BE2C (cell line): Measurements from ENCODE around the gene ESRP2.

ENCODE experiments used
- DNase-seq: peaks from one replicate; pipeline ENCODE4 v3.0.0-alpha.2; 2020
- H3K27me3 ChIP-seq: fragments of 250-450 bp; sonication (Bioruptor Pico); 2 replicates; pipeline ENCODE4 v1.5.1; 2020; ENCODE audit warnings: mild to moderate bottlenecking
- H3K36me3 ChIP-seq: fragments of 250-450 bp; sonication (Bioruptor Pico); 2 replicates; pipeline ENCODE4 v1.5.1; 2020; ENCODE audit warnings: mild to moderate bottlenecking
- H3K4me1 ChIP-seq: fragments of 250-450 bp; sonication (Bioruptor Pico); 2 replicates; pipeline ENCODE4 v1.5.1; 2020
- H3K4me3 ChIP-seq: 2 replicates; pipeline ENCODE4 v1.5.1; 2011; ENCODE audit warnings: low read depth, low read length
- H3K9me3 ChIP-seq: fragments of 250-450 bp; sonication (Bioruptor Pico); 2 replicates; pipeline ENCODE4 v1.5.1; 2020
- TF ChIP-seq, protein P1 (sequence below): IDR thresholded peaks from 2 replicates; pipeline ENCODE4 v1.5.1; 2012; ENCODE audit warnings: mild to moderate bottlenecking, low read depth, low read length

Gene ESRP2

DNA sequence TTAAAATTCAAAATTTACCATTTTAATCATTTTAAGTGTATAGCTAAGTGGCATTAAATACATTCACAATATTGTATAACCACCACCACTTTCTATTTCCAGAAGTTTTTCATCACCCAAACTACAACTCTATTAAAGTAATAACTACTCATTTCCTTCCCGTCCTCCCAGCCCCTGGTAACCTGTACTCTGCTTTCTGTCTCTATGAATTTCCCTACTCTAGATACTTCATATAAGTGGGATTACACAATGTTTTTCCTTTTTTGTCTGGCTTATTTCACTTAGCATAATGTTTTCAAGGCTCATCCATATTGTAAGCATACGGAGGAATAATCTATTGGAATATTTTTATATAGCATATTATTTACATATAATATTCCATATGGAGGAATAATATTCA is 29.7 kb downstream of the ESRP2 start:
- Histone ChIP-seq H3K4me1 (no peaks in the 10 kb centered on the region), H3K9me3 (no peaks in the 10 kb centered on the region), H3K27me3 (no peaks in the 10 kb centered on the region), H3K36me3 (no peaks in the 10 kb centered on the region; the same call in 1 of the 2 replicates), H3K4me3 (no peak overlapping the region)
- DNase-seq: no peak
- TF ChIP-seq, protein P1, sequence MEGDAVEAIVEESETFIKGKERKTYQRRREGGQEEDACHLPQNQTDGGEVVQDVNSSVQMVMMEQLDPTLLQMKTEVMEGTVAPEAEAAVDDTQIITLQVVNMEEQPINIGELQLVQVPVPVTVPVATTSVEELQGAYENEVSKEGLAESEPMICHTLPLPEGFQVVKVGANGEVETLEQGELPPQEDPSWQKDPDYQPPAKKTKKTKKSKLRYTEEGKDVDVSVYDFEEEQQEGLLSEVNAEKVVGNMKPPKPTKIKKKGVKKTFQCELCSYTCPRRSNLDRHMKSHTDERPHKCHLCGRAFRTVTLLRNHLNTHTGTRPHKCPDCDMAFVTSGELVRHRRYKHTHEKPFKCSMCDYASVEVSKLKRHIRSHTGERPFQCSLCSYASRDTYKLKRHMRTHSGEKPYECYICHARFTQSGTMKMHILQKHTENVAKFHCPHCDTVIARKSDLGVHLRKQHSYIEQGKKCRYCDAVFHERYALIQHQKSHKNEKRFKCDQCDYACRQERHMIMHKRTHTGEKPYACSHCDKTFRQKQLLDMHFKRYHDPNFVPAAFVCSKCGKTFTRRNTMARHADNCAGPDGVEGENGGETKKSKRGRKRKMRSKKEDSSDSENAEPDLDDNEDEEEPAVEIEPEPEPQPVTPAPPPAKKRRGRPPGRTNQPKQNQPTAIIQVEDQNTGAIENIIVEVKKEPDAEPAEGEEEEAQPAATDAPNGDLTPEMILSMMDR: no peak

DNA sequence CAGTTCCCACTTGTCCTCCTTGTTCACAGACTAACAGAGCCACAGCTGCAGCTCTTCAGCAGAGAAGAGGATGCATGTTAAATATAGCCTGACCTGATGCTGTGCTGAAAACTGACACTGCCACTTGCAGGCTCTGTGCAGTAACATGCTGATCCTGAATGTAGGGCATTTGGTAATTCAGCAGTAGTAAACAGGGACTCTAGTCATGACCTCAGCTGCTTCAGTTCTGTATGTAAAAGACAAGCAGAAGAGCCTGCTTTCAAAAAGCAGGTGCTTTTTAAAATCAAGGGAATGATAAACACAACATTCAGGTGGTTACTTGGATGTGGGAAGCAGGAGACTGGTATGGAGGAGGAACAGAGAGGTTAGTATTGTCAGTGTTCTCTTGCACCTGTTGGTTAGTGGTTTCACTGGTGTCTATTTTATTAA is 33.8 kb downstream of the ESRP2 start:
- Histone ChIP-seq H3K4me1 (no peaks in the 10 kb centered on the region), H3K9me3 (no peaks in the 10 kb centered on the region), H3K27me3 (no peaks in the 10 kb centered on the region), H3K36me3 (no peaks in the 10 kb centered on the region), H3K4me3 (no peak overlapping the region)
- DNase-seq: no peak
- TF ChIP-seq, protein P1: no peak

DNA sequence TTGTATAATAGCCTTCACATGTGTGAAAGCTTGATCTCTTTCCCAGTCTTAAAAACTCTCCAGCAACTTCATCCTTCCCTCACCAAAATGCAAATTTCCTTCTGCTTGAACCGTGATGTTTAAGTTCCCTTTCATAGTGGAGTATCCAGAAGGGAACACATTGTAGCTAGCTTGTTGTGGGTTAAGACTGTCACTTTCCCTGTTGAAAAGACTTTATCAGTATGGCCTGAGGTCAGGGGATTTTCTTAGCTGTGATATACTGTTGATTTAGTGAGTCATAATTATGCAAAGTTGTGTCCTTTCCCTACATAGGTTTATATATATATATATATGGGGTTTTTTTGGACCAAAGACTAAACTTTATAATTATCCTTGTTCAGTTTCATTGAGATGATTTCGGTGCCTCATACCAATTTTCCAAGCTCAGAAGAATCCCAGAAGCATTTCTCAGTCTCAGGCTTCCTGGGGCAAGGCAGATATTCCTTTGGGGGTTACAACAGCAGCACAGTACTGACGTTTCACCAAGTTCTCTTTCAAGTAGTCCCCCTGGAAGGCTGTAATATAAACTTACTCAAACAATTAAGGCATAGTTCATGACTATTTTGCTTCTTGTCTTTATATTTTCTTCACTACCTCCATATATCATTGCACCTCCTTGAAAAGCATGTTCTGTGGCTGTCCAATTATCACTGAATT is 35.7 kb downstream of the ESRP2 start:
- Histone ChIP-seq H3K4me3 (no peak overlapping the region), H3K36me3 (no peaks in the 10 kb centered on the region), H3K27me3 (no peaks in the 10 kb centered on the region), H3K4me1 (no peaks in the 10 kb centered on the region), H3K9me3 (no peaks in the 10 kb centered on the region)
- TF ChIP-seq, protein P1: no peak
- DNase-seq: no peak

DNA sequence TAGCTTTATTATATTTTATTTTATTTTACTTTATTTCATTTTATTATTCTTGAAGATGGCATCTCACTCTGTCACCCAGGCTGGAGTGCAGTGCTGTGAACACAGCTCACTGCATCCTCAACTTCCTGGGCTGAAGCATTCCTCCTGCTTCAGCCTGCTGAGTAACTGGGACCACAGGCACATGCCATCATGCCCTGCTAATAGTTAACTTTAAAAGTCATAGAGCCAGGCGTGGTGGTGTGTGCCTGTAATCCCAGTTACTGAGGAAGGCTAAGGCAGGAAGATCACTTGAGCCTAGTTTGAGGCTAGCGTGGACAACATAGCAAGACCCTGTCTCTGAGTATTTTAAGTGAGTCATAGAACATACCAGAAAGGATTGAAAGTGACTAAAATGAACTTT is 38.7 kb downstream of the ESRP2 start:
- no peaks in the 10 kb centered on the region; the same call in 1 of the 2 replicates for H3K36me3 ChIP-seq
- no peaks in the 10 kb centered on the region for H3K4me1 ChIP-seq
- H3K27me3 ChIP-seq: no peaks in the 10 kb centered on the region
- no peaks in the 10 kb centered on the region for H3K9me3 ChIP-seq
- H3K4me3 ChIP-seq: no peak overlapping the region
- DNase-seq: no peak
- TF ChIP-seq, protein P1: no peak

DNA sequence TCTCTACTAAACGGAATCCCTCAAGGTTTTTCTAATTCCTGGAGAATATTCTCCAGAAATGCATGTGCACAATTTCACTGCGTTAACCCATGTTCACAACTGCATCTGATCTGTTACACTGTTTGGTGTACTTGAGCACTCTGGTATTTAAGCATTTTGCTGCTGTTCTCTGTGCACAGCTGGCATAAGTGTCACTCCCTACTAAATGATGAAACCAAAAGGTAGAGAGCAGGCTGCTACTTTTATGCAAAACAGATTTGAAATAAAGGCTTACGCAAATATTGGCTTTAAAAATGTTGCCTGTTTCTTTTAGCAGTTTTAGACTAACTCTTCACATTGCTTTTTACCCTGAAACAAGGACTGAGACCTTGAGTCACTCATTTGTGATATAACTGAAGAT is 41.7 kb downstream of the ESRP2 start:
- no peak overlapping the region for H3K4me3 ChIP-seq
- TF ChIP-seq, protein P1: no peak
- peaks cover 13% of the 10 kb centered on the region for H3K36me3 ChIP-seq
- H3K9me3 ChIP-seq: no peaks in the 10 kb centered on the region
- no peak for DNase-seq
- no peaks in the 10 kb centered on the region for H3K27me3 ChIP-seq
- H3K4me1 ChIP-seq: no peaks in the 10 kb centered on the region

DNA sequence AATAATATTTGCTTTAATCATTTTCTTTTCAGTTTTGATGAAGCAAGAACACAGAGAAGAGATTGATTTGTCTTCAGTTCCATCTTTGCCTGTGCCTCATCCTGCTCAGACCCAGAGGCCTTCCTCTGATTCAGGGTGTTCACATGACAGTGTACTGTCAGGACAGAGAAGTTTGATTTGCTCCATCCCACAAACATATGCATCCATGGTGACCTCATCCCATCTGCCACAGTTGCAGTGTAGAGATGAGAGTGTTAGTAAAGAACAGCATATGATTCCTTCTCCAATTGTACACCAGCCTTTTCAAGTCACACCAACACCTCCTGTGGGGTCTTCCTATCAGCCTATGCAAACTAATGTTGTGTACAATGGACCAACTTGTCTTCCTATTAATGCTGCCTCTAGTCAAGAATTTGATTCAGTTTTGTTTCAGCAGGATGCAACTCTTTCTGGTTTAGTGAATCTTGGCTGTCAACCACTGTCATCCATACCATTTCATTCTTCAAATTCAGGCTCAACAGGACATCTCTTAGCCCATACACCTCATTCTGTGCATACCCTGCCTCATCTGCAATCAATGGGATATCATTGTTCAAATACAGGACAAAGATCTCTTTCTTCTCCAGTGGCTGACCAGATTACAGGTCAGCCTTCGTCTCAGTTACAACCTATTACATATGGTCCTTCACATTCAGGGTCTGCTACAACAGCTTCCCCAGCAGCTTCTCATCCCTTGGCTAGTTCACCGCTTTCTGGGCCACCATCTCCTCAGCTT is 45.0 kb downstream of the ESRP2 start:
- no peak for DNase-seq
- H3K4me1 ChIP-seq: no peaks in the 10 kb centered on the region
- no peaks in the 10 kb centered on the region for H3K27me3 ChIP-seq
- TF ChIP-seq, protein P1: no peak
- peaks cover 13% of the 10 kb centered on the region for H3K36me3 ChIP-seq
- H3K9me3 ChIP-seq: no peaks in the 10 kb centered on the region
- no peak overlapping the region for H3K4me3 ChIP-seq
